Neuronal stem cell (in vitro differentiated cells): ENCODE results near the gene NUDT2.
A peak's percentile ranks its signal among the peaks of the same experiment; 100 is the strongest.

Experiments
- DNase-seq: peaks from one replicate; pipeline ENCODE4 v3.0.0-alpha.2; 2013; ENCODE audit warnings: low spot score
- H2AFZ ChIP-seq: one replicate; pipeline ENCODE4 v1.6.1; 2013; ENCODE audit warnings: mild to moderate bottlenecking, low read length, inconsistent platforms
- H2AK5ac ChIP-seq: 2 replicates; pipeline ENCODE4 v1.6.1; 2013; ENCODE audit warnings: low read depth, mild to moderate bottlenecking, inconsistent platforms, low read length, moderate library complexity, mixed read lengths
- H2BK120ac ChIP-seq: 2 replicates; pipeline ENCODE4 v1.6.1; 2013; ENCODE audit warnings: low read depth, mild to moderate bottlenecking, inconsistent platforms, low read length, moderate library complexity, mixed read lengths
- H2BK12ac ChIP-seq: one replicate; pipeline ENCODE4 v1.6.1; 2013; ENCODE audit warnings: low read length, inconsistent platforms
- H2BK15ac ChIP-seq: 2 replicates; pipeline ENCODE4 v1.6.1; 2013; ENCODE audit warnings: mild to moderate bottlenecking, low read length, inconsistent platforms, mixed read lengths
- H2BK5ac ChIP-seq: one replicate; pipeline ENCODE4 v1.6.1; 2013; ENCODE audit warnings: inconsistent platforms, mild to moderate bottlenecking, low read length, moderate library complexity
- H3K14ac ChIP-seq: one replicate; pipeline ENCODE4 v1.6.1; 2013; ENCODE audit warnings: low read length, inconsistent platforms
- H3K18ac ChIP-seq: 2 replicates; pipeline ENCODE4 v1.6.1; 2013; ENCODE audit warnings: low read length, inconsistent platforms
- H3K23ac ChIP-seq: 2 replicates; pipeline ENCODE4 v1.6.1; 2013; ENCODE audit warnings: low read depth, mild to moderate bottlenecking, mixed read lengths, low read length, inconsistent platforms; ENCODE audit not compliant: poor library complexity
- H3K27ac ChIP-seq: replicated peaks from 3 replicates; pipeline ENCODE4 v1.5.1; 2013; ENCODE audit warnings: low read length, inconsistent platforms
- H3K27me3 ChIP-seq, 3 experiments: 2 replicates each; pipeline ENCODE4 v1.6.1; 2013; ENCODE audit warnings: low read length in 3 of 3, mild to moderate bottlenecking in 2 of 3, inconsistent platforms in 1 of 3, low read depth in 1 of 3, mixed read lengths in 1 of 3, moderate library complexity in 1 of 3; ENCODE audit not compliant: control insufficient read depth in 3 of 3, insufficient read depth in 3 of 3
- H3K36me3 ChIP-seq, 2 donors: replicated peaks in 1 of 2; 2 replicates each; pipeline ENCODE4 v1.6.1; 2013; ENCODE audit warnings: low read length in 2 of 2; ENCODE audit not compliant: control insufficient read depth in 2 of 2, insufficient read depth in 2 of 2
- H3K4ac ChIP-seq: 2 replicates; pipeline ENCODE4 v1.6.1; 2013; ENCODE audit warnings: inconsistent platforms, mild to moderate bottlenecking, low read length, moderate library complexity
- H3K4me1 ChIP-seq, 2 donors: 1 replicate in 1 of 2; 2 replicates in 1 of 2; pipeline ENCODE4 v1.6.1; 2013; ENCODE audit warnings: low read length in 2 of 2, low read depth in 1 of 2; ENCODE audit not compliant: control insufficient read depth in 2 of 2, insufficient read depth in 1 of 2
- H3K4me2 ChIP-seq: one replicate; pipeline ENCODE4 v1.6.1; 2013; ENCODE audit warnings: mild to moderate bottlenecking, low read length, inconsistent platforms; ENCODE audit not compliant: insufficient read depth, poor library complexity, severe bottlenecking
- H3K4me3 ChIP-seq, 2 donors: 2 replicates each; pipeline ENCODE4 v1.5.1; 2013; ENCODE audit warnings: low read length in 2 of 2, mild to moderate bottlenecking in 2 of 2, inconsistent platforms in 1 of 2, moderate library complexity in 1 of 2
- H3K79me1 ChIP-seq: one replicate; pipeline ENCODE4 v1.6.1; 2013; ENCODE audit warnings: low read depth, mild to moderate bottlenecking, inconsistent platforms, low read length, moderate library complexity
- H3K9ac ChIP-seq: one replicate; pipeline ENCODE4 v1.6.1; 2013; ENCODE audit warnings: mild to moderate bottlenecking, low read depth, low read length, inconsistent platforms; ENCODE audit not compliant: poor library complexity
- H3K9me3 ChIP-seq, 2 donors: replicated peaks in 1 of 2; 2 replicates each; pipeline versions ENCODE3 to v1.6.1; 2013; ENCODE audit warnings: low read length in 2 of 2, mild to moderate bottlenecking in 2 of 2, inconsistent platforms in 1 of 2, low read depth in 1 of 2, mixed read lengths in 1 of 2, moderate library complexity in 1 of 2; ENCODE audit not compliant: control insufficient read depth in 2 of 2, insufficient read depth in 1 of 2
- H4K8ac ChIP-seq: one replicate; pipeline ENCODE4 v1.6.1; 2013; ENCODE audit warnings: low read depth, mild to moderate bottlenecking, inconsistent platforms, low read length, moderate library complexity
- H4K91ac ChIP-seq: one replicate; pipeline ENCODE4 v1.6.1; 2013; ENCODE audit warnings: low read length, low read depth, mild to moderate bottlenecking, inconsistent platforms; ENCODE audit not compliant: poor library complexity
- WGBS, 2 donors: extraction: QIAGEN DNeasy Blood & Tissue Kit; methylation state at CpG; one replicate each; pipeline ENCODE4 v1.1.7; 2013; ENCODE audit warnings: missing lambda C conversion rate in 2 of 2, mixed read lengths in 1 of 2; ENCODE audit not compliant: insufficient read length in 2 of 2, insufficient replicate concordance in 1 of 2; ENCODE audit errors: extremely low coverage in 2 of 2; 5-methylcytosine and 5-hydroxymethylcytosine counted together

The NUDT2 gene

GRCh38 chr9:34321451-34321850 is 7.9 kb upstream of the NUDT2 start:
- Histone ChIP-seq H3K27ac (no peak overlapping the region), H2AK5ac (no peak overlapping the region), H3K18ac (no peak overlapping the region), H3K4me3 (no peak overlapping the region), H4K8ac (no peak overlapping the region), H3K36me3 (peaks cover 6 to 8% of the 10 kb centered on the region in 2 donors), H3K9ac (no peak overlapping the region), H2BK120ac (no peak overlapping the region), H3K4me2 (no peak overlapping the region), H2AFZ (no peak overlapping the region), H4K91ac (no peak overlapping the region), H2BK15ac (no peak overlapping the region), H3K14ac (no peak overlapping the region), H3K4ac (no peak overlapping the region), H3K23ac (no peak overlapping the region), H2BK12ac (no peak overlapping the region), H3K27me3 (no peaks in the 10 kb centered on the region), H3K79me1 (peaks cover 5% of the 10 kb centered on the region), H2BK5ac (no peak overlapping the region), H3K4me1 (no peaks in the 10 kb centered on the region), H3K9me3 (no peaks in the 10 kb centered on the region)
- DNase-seq = no peak
- WGBS, 2 donors = no CpG with 5 or more reads among the region's 7 CpGs

- no peak overlapping the region for H2BK120ac ChIP-seq
- H3K79me1 ChIP-seq = peaks cover 5% of the 10 kb centered on the region
- no peak overlapping the region for H2BK12ac ChIP-seq
- no peak overlapping the region for H3K4me3 ChIP-seq
- H3K4me1 ChIP-seq = peaks cover 0 to 7% of the 10 kb centered on the region in 2 donors
- H4K91ac ChIP-seq = no peak overlapping the region
- H3K4ac ChIP-seq = no peak overlapping the region
- H3K9me3 ChIP-seq = no peaks in the 10 kb centered on the region
- H3K27me3 ChIP-seq = no peaks in the 10 kb centered on the region
- H2BK5ac ChIP-seq = no peak overlapping the region
- no peak overlapping the region for H2AFZ ChIP-seq
- H2BK15ac ChIP-seq = no peak overlapping the region
- H3K9ac ChIP-seq = no peak overlapping the region
- H4K8ac ChIP-seq = no peak overlapping the region
- H3K18ac ChIP-seq = no peak overlapping the region
- no peak overlapping the region for H3K4me2 ChIP-seq
- no CpG with 5 or more reads among the region's 2 CpGs for WGBS, 2 donors
- peaks cover 6 to 8% of the 10 kb centered on the region in 2 donors for H3K36me3 ChIP-seq
- no peak overlapping the region for H3K27ac ChIP-seq
- no peak for DNase-seq
- H3K23ac ChIP-seq = no peak overlapping the region
- H3K14ac ChIP-seq = no peak overlapping the region
- no peak overlapping the region for H2AK5ac ChIP-seq
Measured at GRCh38 chr9:34322899-34323591, 6.3 kb upstream of the NUDT2 start.

GRCh38 chr9:34326690-34327089 is 2.7 kb upstream of the NUDT2 start:
- no peaks in the 10 kb centered on the region for H3K27me3 ChIP-seq
- no peak overlapping the region for H2BK15ac ChIP-seq
- no peak overlapping the region for H3K4me2 ChIP-seq
- H3K18ac ChIP-seq = no peak overlapping the region
- DNase-seq = no peak
- H3K79me1 ChIP-seq = no peaks in the 10 kb centered on the region
- WGBS, 2 donors = no CpG with 5 or more reads among the region's 1 CpG
- H4K8ac ChIP-seq = no peak overlapping the region
- no peaks in the 10 kb centered on the region for H3K9me3 ChIP-seq
- H3K14ac ChIP-seq = no peak overlapping the region
- H2AK5ac ChIP-seq = no peak overlapping the region
- no peak overlapping the region for H2AFZ ChIP-seq
- no peak overlapping the region for H4K91ac ChIP-seq
- H2BK12ac ChIP-seq = no peak overlapping the region
- no peak overlapping the region for H2BK120ac ChIP-seq
- no peak overlapping the region for H3K4me3 ChIP-seq
- H3K4me1 ChIP-seq = peaks cover 1 to 10% of the 10 kb centered on the region in 2 donors
- H3K23ac ChIP-seq = no peak overlapping the region
- H3K27ac ChIP-seq = no peak overlapping the region
- no peaks in the 10 kb centered on the region for H3K36me3 ChIP-seq
- no peak overlapping the region for H3K4ac ChIP-seq
- no peak overlapping the region for H3K9ac ChIP-seq
- no peak overlapping the region for H2BK5ac ChIP-seq

GRCh38 chr9:34328500-34328986 is 826 bp upstream of the NUDT2 start:
- peak overlapping the region; percentile 70 for H3K18ac ChIP-seq
- DNase-seq = no peak
- peak overlapping the region; percentile 51 for H3K4me2 ChIP-seq
- no peak overlapping the region for H2BK120ac ChIP-seq
- H2BK15ac ChIP-seq = no peak overlapping the region
- H3K36me3 ChIP-seq = no peaks in the 10 kb centered on the region
- H3K9ac ChIP-seq = peak overlapping the region; percentile 93
- no peak overlapping the region for H4K8ac ChIP-seq
- H2AFZ ChIP-seq = peak overlapping the region; percentile 90
- H3K27me3 ChIP-seq = no peaks in the 10 kb centered on the region
- peak overlapping the region; percentile 76 to 82 for H3K4me3 ChIP-seq
- no peak overlapping the region for H3K14ac ChIP-seq
- peak overlapping the region; percentile 77 for H3K23ac ChIP-seq
- H2AK5ac ChIP-seq = no peak overlapping the region
- H3K79me1 ChIP-seq = peaks cover 2% of the 10 kb centered on the region
- H3K4me1 ChIP-seq = peaks cover 1 to 18% of the 10 kb centered on the region in 2 donors
- H3K27ac ChIP-seq = peak overlapping the region; percentile 58
- H2BK12ac ChIP-seq = no peak overlapping the region
- no peaks in the 10 kb centered on the region for H3K9me3 ChIP-seq
- no CpG with 5 or more reads among the region's 11 CpGs for WGBS, 2 donors
- no peak overlapping the region for H3K4ac ChIP-seq
- no peak overlapping the region for H2BK5ac ChIP-seq
- no peak overlapping the region for H4K91ac ChIP-seq
